Uterus (tissue), 4 donors: Measurements from ENCODE around the gene SYT11. TPM values are rescaled to one million over a fixed set of nuclear protein-coding genes. Genes with fewer than 3 reads are reported as not detected.

Source experiments
- DNase-seq, 2 donors: peaks; one replicate each; pipeline ENCODE4 v3.0.0-alpha.2; 2019 to 2020
- H3K27ac ChIP-seq, 2 donors: fragments of 200-600 bp; sonication (generic); 1 replicate in 1 of 2; 2 replicates in 1 of 2; pipeline ENCODE4 v1.5.1; 2016 to 2018
- H3K27me3 ChIP-seq, 2 donors: fragments of 200-600 bp; sonication (generic); one replicate each; pipeline ENCODE4 v1.5.1; 2018 to 2019; ENCODE audit warnings: control low read depth in 1 of 2
- H3K36me3 ChIP-seq, 2 donors: fragments of 200-600 bp; sonication (generic); one replicate each; pipeline ENCODE4 v1.5.1; 2019; ENCODE audit warnings: control low read depth in 1 of 2
- H3K4me1 ChIP-seq, 2 donors: fragments of 200-600 bp; sonication (generic); one replicate each; pipeline ENCODE4 v1.5.1; 2018 to 2019; ENCODE audit warnings: control low read depth in 1 of 2
- H3K4me3 ChIP-seq, 2 donors: fragments of 200-600 bp; sonication (generic); 1 replicate in 1 of 2; 2 replicates in 1 of 2; pipeline ENCODE4 v1.5.1; 2018 to 2019; ENCODE audit warnings: mild to moderate bottlenecking in 1 of 2
- H3K9me3 ChIP-seq, 2 donors: fragments of 200-600 bp; sonication (generic); one replicate each; pipeline ENCODE4 v1.5.1; 2019; ENCODE audit warnings: control low read depth in 1 of 2
- POLR2A ChIP-seq, 2 donors: fragments of 450-650 bp; IDR thresholded peaks; one replicate each; pipeline ENCODE4 v1.6.1; 2016; ENCODE audit warnings: antibody characterized with exemption in 2 of 2, mild to moderate bottlenecking in 1 of 2, moderate library complexity in 1 of 2
- intact Hi-C: fragments of 100-400 bp; cut with DNase I; formaldehyde crosslinking; loops from one replicate; pipeline ENCODE4 v1.15.1; 2023; ENCODE audit warnings: low total_unique reads
- total RNA-seq, 4 donors: library from RNA; depleted of rRNA in 3 of 4; stranded (reverse); fragments of >200 nt in 3 of 4; gene quantifications; one replicate each; pipeline versions ENCODE4 v1.1.0 to v1.2.4, GENCODE V29; 2014 to 2023
- TF ChIP-seq, protein P1 (sequence below), 4 experiments: fragments of 200-600 bp in 2 of 4; fragments of 450-650 bp in 2 of 4; sonication (generic) in 2 of 4; IDR thresholded peaks; one replicate each; pipeline ENCODE4 v1.5.1; 2016 to 2019; ENCODE audit warnings: antibody characterized with exemption in 4 of 4, mild to moderate bottlenecking in 2 of 4, moderate library complexity in 1 of 4
- donor health status: DM: yes; HTN: yes; CAD: no.

The SYT11 gene
- total RNA-seq, 4 donors from 2014 or later = 12.8 to 70.5 (median 24.3) TPM

DNA sequence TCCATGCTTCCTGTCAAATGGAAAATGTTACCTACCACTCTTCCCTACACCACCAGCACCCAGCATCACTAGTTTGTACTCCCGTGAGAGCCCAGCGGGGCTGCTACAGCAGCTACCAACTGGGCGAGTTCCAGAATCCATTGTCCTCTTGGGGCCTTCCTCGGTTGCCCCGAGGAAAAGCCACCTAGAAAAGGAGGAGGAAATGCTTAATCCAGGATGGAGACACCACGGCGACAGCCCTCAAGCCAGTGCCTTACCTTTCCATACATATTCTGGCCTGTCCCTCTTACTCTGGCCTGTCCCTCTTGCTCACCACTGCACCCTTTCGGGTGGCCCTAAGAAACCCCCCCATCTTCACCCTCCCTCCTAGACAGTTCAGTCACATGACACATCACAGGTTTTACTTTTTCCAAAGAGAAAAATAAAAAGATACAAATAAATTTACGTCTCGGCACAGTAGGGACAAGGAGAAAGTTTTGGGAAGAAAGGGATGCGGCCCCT is 51.3 kb downstream of the SYT11 start:
- intact Hi-C loops = no loop called here
- peak overlapping the region; percentile 95 to 97 for H3K27ac ChIP-seq
- TF ChIP-seq POLR2A (IDR thresholded peaks at IDR 0.05) = no peak
- TF ChIP-seq, protein P1, sequence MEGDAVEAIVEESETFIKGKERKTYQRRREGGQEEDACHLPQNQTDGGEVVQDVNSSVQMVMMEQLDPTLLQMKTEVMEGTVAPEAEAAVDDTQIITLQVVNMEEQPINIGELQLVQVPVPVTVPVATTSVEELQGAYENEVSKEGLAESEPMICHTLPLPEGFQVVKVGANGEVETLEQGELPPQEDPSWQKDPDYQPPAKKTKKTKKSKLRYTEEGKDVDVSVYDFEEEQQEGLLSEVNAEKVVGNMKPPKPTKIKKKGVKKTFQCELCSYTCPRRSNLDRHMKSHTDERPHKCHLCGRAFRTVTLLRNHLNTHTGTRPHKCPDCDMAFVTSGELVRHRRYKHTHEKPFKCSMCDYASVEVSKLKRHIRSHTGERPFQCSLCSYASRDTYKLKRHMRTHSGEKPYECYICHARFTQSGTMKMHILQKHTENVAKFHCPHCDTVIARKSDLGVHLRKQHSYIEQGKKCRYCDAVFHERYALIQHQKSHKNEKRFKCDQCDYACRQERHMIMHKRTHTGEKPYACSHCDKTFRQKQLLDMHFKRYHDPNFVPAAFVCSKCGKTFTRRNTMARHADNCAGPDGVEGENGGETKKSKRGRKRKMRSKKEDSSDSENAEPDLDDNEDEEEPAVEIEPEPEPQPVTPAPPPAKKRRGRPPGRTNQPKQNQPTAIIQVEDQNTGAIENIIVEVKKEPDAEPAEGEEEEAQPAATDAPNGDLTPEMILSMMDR (IDR thresholded peaks at IDR 0.05) = no peak
- H3K9me3 ChIP-seq = no peaks in the 10 kb centered on the region
- DNase-seq = peak in 1 of 2 donors; percentile 29
- no peaks in the 10 kb centered on the region for H3K36me3 ChIP-seq
- H3K27me3 ChIP-seq = no peaks in the 10 kb centered on the region
- H3K4me1 ChIP-seq = no peaks in the 10 kb centered on the region
- H3K4me3 ChIP-seq = peak overlapping the region; percentile 84 to 91

DNA sequence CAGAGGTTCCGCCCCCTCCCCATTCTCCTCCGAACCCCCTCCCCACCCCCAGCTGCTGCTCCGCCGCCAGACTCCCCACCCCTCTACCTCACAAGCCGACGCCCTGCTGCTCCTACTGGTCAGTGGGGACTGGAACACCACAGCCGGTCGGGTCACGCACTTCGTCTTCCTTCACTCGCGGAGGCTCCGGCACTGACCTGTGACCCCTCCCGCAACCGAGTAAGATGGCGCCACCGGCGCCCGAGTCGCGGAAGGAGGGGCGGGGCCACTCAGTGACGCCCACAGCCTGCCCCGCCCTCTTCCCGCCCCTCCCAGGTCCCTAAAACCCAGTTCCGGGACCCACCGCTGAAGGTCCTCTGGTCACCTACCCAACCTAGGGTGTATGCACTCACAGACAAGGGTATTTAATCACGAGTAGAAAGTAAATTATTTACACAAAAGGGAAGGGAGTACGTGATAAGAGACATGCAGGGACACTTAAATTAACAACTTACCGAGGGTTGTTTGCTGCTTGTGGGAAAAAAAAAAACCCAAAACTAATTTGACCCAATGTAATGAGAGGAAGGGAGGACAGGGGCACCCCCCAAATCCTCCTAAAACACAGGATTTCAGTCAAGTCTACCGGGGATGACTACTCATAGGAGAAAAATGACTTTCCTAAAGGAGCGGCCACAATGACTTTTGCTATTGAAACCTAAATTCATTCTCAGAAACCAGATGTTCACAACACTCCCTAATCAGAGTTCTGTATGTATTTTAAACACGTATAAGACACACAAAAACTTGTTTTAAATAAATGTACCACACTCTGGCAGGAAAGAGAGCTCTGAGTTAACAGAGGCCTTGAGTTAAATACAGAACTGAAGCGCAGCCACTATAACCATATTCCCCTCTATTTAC is 52.0 kb downstream of the SYT11 start, which contains the start of gene RIT1:
RIT1 (minus strand) TSS at position 194 of the 900 bp plus-strand sequence. CDS start 588 bp downstream, outside the sequence.
- no peaks in the 10 kb centered on the region for H3K36me3 ChIP-seq
- no peaks in the 10 kb centered on the region for H3K9me3 ChIP-seq
- H3K4me1 ChIP-seq = no peaks in the 10 kb centered on the region
- intact Hi-C loops = no loop called here
- DNase-seq = peak; percentile 84
- H3K4me3 ChIP-seq = peak within 1 kb of the TSS; percentile 84 to 91
- no peaks in the 10 kb centered on the region for H3K27me3 ChIP-seq
- peak within 1 kb of the TSS; percentile 95 to 97 for H3K27ac ChIP-seq
- TF ChIP-seq, protein P1 (IDR thresholded peaks at IDR 0.05) = peak in 2 of 4 experiments; percentile 13 to 45
- TF ChIP-seq POLR2A (IDR thresholded peaks at IDR 0.05) = peak; percentile 63 to 64

DNA sequence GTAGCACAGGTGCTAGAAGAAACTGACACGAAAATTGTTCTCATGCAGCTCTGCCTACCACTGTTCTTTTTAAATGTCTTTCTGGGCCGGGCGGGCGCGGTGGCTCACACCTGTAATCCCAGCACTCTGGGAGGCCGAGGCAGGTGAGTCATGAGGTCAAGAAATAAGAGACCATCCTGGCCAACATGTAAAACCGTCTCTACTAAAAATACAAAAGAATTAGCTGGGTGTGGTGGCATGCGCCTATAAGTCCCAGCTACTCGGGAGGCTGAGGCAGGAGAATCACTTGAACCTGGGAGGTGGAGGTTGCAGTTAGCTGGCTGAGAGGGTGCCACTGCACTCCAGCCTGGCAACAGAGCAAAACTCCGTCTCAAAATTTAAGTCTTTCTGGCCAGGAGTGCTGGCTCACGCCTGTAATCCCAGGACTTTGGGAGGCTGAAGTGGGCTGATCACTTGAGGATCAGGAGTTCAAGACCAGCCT is 52.7 kb downstream of the SYT11 start:
- Histone ChIP-seq H3K36me3 (no peaks in the 10 kb centered on the region), H3K4me3 (no peak overlapping the region), H3K4me1 (no peaks in the 10 kb centered on the region), H3K27ac (peak overlapping the region; percentile 95 to 97), H3K9me3 (no peaks in the 10 kb centered on the region), H3K27me3 (no peaks in the 10 kb centered on the region)
- DNase-seq = no peak
- TF ChIP-seq POLR2A (IDR thresholded peaks at IDR 0.05) = no peak
- TF ChIP-seq, protein P1 (IDR thresholded peaks at IDR 0.05) = no peak
- intact Hi-C loops = no loop called here

DNA sequence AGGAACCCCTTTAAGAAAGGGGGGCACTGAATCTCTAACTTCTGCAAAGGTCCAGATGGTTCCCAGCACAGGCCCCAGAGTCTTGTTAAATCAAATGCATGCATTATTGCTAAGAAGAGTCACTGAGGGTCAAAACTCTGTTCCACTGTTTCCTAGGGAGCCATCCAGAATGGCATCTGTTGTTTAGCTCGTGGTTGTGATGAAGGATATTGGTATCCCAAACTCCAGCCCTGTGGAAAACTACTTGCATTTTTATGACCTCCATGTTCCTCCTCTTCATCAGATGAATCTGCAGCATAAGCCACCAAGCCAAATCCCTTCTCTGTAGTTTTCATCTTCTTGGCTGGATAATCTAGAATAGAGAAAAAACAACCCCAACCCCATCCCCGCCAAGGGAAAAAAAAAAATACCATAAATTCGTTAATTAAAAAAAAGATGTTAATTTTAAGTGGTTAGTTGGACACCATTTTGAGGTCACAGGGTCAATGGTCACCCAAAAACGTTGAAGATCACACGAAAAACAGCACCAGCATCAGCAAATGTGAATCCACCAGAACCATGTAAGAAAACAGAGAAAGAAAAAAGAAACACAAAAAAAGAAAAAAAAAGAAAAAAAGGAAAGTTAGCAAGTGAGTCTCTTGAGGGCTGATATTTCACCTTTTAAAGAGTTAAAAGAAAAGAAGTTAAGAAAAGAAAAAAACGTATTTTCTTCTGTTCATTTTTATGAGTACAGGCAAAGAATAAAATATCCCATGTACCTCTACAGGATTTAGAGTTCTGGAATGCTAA is 54.8 kb downstream of the SYT11 start:
- Histone ChIP-seq H3K4me1 (no peaks in the 10 kb centered on the region), H3K27ac (no peak overlapping the region), H3K36me3 (no peaks in the 10 kb centered on the region), H3K4me3 (no peak overlapping the region), H3K9me3 (no peaks in the 10 kb centered on the region), H3K27me3 (no peaks in the 10 kb centered on the region)
- intact Hi-C loops = no loop called here
- no peak for TF ChIP-seq POLR2A (IDR thresholded peaks at IDR 0.05)
- TF ChIP-seq, protein P1 (IDR thresholded peaks at IDR 0.05) = no peak
- no peak for DNase-seq
